HG03439 (cell line): ENCODE measurements around the gene MMP17.

Source experiments
- ATAC-seq: cut with Tn5 transposase; IDR thresholded peaks from one replicate; pipeline ENCODE4 v1.9.1; 2021; ENCODE audit warnings: mild to moderate bottlenecking, moderate library complexity; ENCODE audit not compliant: unreplicated experiment

The MMP17 gene

GRCh38 chr12:131827961-131828534, at the start of gene MMP17:
Gene MMP17, plus strand, starts transcription at chr12:131828393. Its CDS starts 102 bp downstream, at chr12:131828495.
- ATAC-seq: peak; percentile 45

GRCh38 chr12:131779027-131779426, 49.2 kb upstream of the MMP17 start:
- ATAC-seq: no peak

GRCh38 chr12:131782061-131782460, 46.1 kb upstream of the MMP17 start:
- ATAC-seq: no peak

- ATAC-seq: no peak
Observed at GRCh38 chr12:131783915-131784541, 44.2 kb upstream of the MMP17 start.

GRCh38 chr12:131784909-131785762, 43.1 kb upstream of the MMP17 start:
- ATAC-seq: no peak

GRCh38 chr12:131785763-131786330, 42.3 kb upstream of the MMP17 start:
- no peak for ATAC-seq

GRCh38 chr12:131786331-131786730, 41.9 kb upstream of the MMP17 start:
- no peak for ATAC-seq

- no peak for ATAC-seq
Observed at GRCh38 chr12:131787143-131787660, 41.0 kb upstream of the MMP17 start.

GRCh38 chr12:131788070-131788469, 40.1 kb upstream of the MMP17 start:
- ATAC-seq: no peak

- no peak for ATAC-seq
Observed at GRCh38 chr12:131789638-131790037, 38.6 kb upstream of the MMP17 start.

- no peak for ATAC-seq
Observed at GRCh38 chr12:131793243-131794022, 34.8 kb upstream of the MMP17 start.

- no peak for ATAC-seq
Observed at GRCh38 chr12:131794061-131794460, 34.1 kb upstream of the MMP17 start.

GRCh38 chr12:131794573-131794972, 33.6 kb upstream of the MMP17 start:
- ATAC-seq: no peak

GRCh38 chr12:131795064-131795463, 33.1 kb upstream of the MMP17 start:
- no peak for ATAC-seq

GRCh38 chr12:131795690-131796410, 32.3 kb upstream of the MMP17 start:
- no peak for ATAC-seq

- no peak for ATAC-seq
Observed at GRCh38 chr12:131796411-131796736, 31.8 kb upstream of the MMP17 start.

GRCh38 chr12:131796754-131797587, 31.2 kb upstream of the MMP17 start:
- ATAC-seq: no peak

GRCh38 chr12:131797588-131797934, 30.6 kb upstream of the MMP17 start:
- no peak for ATAC-seq

GRCh38 chr12:131799195-131799594, 29.0 kb upstream of the MMP17 start:
- no peak for ATAC-seq
